ENCODE measurements around the gene WWC2.

- TF ChIP-seq POLR2A (IDR thresholded peaks at IDR 0.05) = no peak
- no peak for TF ChIP-seq CTCF (IDR thresholded peaks at IDR 0.05)
Measured at GRCh38 chr4:183344523-183345255, 245.6 kb downstream of the WWC2 start.

All from Peyer's patch (tissue), 4 donors.